ENCODE measurements around the gene NCAPH2.

DNA sequence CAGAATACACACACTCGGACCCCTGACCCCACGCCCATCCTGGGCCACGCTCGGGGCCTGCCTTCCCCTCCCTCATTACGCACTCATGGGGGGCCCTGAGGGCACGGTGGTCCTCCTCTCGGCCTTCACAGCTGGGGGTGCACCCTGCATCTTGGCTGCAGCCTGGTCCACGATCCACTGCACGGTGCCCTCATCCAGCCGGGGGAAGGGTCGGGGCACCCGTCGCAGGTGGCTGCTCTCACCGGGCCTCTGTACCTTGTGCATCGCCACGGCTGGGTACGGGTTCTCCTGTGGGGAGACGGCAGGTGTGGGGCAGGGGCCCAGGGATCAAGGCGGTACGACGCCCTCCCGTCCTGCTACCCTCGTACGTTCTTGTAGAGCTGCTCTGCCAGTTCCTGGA is 43.6 kb upstream of the NCAPH2 start:
- TF ChIP-seq, protein P1, sequence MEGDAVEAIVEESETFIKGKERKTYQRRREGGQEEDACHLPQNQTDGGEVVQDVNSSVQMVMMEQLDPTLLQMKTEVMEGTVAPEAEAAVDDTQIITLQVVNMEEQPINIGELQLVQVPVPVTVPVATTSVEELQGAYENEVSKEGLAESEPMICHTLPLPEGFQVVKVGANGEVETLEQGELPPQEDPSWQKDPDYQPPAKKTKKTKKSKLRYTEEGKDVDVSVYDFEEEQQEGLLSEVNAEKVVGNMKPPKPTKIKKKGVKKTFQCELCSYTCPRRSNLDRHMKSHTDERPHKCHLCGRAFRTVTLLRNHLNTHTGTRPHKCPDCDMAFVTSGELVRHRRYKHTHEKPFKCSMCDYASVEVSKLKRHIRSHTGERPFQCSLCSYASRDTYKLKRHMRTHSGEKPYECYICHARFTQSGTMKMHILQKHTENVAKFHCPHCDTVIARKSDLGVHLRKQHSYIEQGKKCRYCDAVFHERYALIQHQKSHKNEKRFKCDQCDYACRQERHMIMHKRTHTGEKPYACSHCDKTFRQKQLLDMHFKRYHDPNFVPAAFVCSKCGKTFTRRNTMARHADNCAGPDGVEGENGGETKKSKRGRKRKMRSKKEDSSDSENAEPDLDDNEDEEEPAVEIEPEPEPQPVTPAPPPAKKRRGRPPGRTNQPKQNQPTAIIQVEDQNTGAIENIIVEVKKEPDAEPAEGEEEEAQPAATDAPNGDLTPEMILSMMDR (IDR thresholded peaks at IDR 0.05), result no peak
- no peak for TF ChIP-seq EZH2phosphoT487 (IDR thresholded peaks at IDR 0.05)

All from neural progenitor cell (in vitro differentiated cells).